ENCODE data around the gene HVCN1. TPM values are rescaled to one million over a fixed set of nuclear protein-coding genes. Genes with fewer than 3 reads are reported as not detected.
A peak's percentile ranks its signal among the peaks of the same experiment; 100 is the strongest.
"Not testable (repeated sequence)": the region's sequence is repeated elsewhere in the genome, so short reads cannot be mapped to it uniquely, and the experiment has no call there.

Gene HVCN1
- total RNA-seq, 5 donors from 2014 or later (not counting 1 experiment from before 2014, with no cell fraction given), result 5.6 to 18.7 (median 14.2) TPM

DNA sequence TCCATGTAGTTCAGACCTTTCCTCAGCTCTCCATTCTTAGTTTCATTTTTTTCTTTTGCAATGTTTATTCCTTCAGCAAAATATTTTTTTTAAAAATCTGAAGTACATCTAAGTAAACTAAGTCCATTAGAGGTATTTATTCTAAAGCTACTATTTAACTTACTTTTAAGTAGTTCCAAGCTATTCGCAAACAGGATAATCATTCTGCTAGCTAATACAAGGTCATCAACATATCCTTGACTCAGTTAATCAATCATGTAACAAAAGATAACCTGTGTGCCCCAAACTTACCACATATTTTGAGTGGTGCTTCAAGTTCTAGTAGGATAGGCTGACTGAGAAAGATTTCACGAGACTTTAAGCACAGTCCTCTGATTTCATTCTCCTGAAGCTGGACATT is 42.6 kb upstream of the HVCN1 start:
- Mint-ChIP-seq H3K4me1 (peaks cover 65 to 84% (median 79%) of the 10 kb centered on the region in 3 donors), H3K4me3 (no peak overlapping the region), H3K27me3 (no peaks in the 10 kb centered on the region), H3K27ac (no peak overlapping the region), H3K9me3 (no peaks in the 10 kb centered on the region), H3K36me3 (peaks cover 52% of the 10 kb centered on the region)
- H3K4me3 ChIP-seq (ENCODE audit: control insufficient read depth in 1 of 2, extremely low read depth in 1 of 2, low read length in 1 of 2), result no peak overlapping the region
- H3K27me3 ChIP-seq (replicated peaks in 1 of 2; ENCODE audit: control insufficient read depth in 2 of 2, extremely low read depth in 1 of 2, insufficient read depth in 2 of 2, low read length in 1 of 2), result no peaks in the 10 kb centered on the region
- H3K9me3 ChIP-seq, result no peaks in the 10 kb centered on the region
- peaks cover 8 to 44% of the 10 kb centered on the region in 2 experiments for H3K4me1 ChIP-seq (ENCODE audit: control insufficient read depth in 1 of 2, extremely low read depth in 1 of 2, insufficient read depth in 2 of 2, low read length in 2 of 2)
- CTCF ChIA-PET, result interaction anchor here in 1 of 2 donors (0.6 to 1.7 kb wide), 5 partner anchors 8 to 248 kb away, joined by 3 to 6 read pairs (median 3); no protein-coding TSS in a partner anchor
- ATAC-seq (replicated peaks in 1 of 4), result no peak
- POLR2A ChIA-PET, result interaction anchor here in 1 of 2 donors (0.6 to 1.7 kb wide), 3 partner anchors 8 to 1764 kb away, joined by 3 to 7 read pairs (median 3); no protein-coding TSS in a partner anchor
- no peak overlapping the region for H3K27ac ChIP-seq (ENCODE audit: low read length)
- no peak for DNase-seq
- 88% methylated on average over 1 of the region's 2 CpGs for WGBS (ENCODE audit: insufficient coverage)
- H3K36me3 ChIP-seq (ENCODE audit: control insufficient read depth in 2 of 2, extremely low read depth in 1 of 2, insufficient read depth in 1 of 2, low read length in 1 of 2), result peaks cover 6 to 63% of the 10 kb centered on the region in 2 donors

DNA sequence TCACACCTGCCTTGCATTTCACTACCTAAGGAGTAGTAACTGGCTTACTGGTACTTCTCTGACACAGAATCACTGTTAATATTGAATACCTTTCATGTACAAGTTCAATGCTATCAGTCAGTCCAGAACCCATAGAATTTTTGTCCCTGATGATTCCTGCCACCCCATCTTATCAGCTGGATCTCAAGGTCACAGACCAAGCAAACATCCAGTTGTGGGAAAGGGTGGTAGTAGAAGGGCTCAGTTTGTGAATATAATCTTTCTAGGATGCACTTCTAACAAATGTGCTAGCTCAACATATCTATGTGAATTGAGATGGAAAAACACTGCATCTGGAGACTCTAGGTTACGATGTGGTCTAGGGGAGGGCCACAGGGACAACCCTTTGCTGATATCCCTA is 39.7 kb upstream of the HVCN1 start:
- Mint-ChIP-seq H3K9me3 (no peaks in the 10 kb centered on the region), H3K4me1 (peaks cover 51 to 73% (median 67%) of the 10 kb centered on the region in 3 donors), H3K27ac (peak overlapping the region in 1 of 2 donors; percentile 75), H3K27me3 (no peaks in the 10 kb centered on the region), H3K4me3 (no peak overlapping the region), H3K36me3 (peaks cover 54% of the 10 kb centered on the region)
- ChIA-PET CTCF (interaction anchor here in 1 of 2 donors (0.6 to 1.5 kb wide), 3 partner anchors 13 to 260 kb away, joined by 3 to 7 read pairs (median 3); partner anchors contain the start of gene FAM216A), POLR2A (interaction anchor here (0.5 to 0.6 kb wide), 3 partner anchors 9 to 441 kb away, joined by 3 to 4 read pairs (median 3); no protein-coding TSS in a partner anchor)
- no peaks in the 10 kb centered on the region for H3K9me3 ChIP-seq
- no peak overlapping the region for H3K4me3 ChIP-seq (ENCODE audit: control insufficient read depth in 1 of 2, extremely low read depth in 1 of 2, low read length in 1 of 2)
- H3K36me3 ChIP-seq (ENCODE audit: control insufficient read depth in 2 of 2, extremely low read depth in 1 of 2, insufficient read depth in 1 of 2, low read length in 1 of 2), result peaks cover 12 to 78% of the 10 kb centered on the region in 2 donors
- peaks cover 6 to 17% of the 10 kb centered on the region in 2 experiments for H3K4me1 ChIP-seq (ENCODE audit: control insufficient read depth in 1 of 2, extremely low read depth in 1 of 2, insufficient read depth in 2 of 2, low read length in 2 of 2)
- no CpG with 5 or more reads among the region's 1 CpG for WGBS (ENCODE audit: insufficient coverage)
- no peak for ATAC-seq (replicated peaks in 1 of 4)
- no peak for DNase-seq
- H3K27me3 ChIP-seq (replicated peaks in 1 of 2; ENCODE audit: control insufficient read depth in 2 of 2, extremely low read depth in 1 of 2, insufficient read depth in 2 of 2, low read length in 1 of 2), result no peaks in the 10 kb centered on the region
- H3K27ac ChIP-seq (ENCODE audit: low read length), result no peak overlapping the region

DNA sequence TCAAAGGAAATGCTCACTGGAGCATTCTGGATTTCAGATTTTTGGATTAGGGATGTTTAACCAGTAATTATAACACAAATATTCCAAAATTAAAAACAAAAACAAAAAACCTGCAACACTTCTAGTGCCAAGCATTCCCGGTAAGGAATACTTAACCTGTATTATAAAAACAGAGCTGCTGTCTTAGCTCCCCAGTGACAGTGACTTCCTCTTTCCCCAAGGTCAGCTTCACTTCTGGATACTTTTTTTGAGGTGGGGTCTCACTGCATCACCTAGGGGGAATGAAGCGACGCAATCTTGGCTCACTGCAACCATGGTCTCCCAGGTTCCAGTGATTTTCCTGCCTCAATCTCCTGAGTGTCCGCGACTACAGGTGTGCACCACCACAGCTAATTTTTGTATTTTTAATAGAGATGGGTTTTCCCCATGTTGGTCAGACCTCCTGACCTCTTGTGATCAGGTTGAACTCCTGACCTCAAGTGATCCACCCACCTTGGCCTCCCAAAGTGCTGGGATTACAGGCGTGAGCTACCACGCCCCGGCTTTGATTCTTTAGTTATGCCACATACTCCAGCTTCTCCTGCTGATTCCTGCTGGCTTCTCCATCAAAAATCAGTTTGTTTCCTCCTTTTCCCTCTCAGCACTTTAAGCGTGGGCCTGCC is 37.9 kb upstream of the HVCN1 start:
- Histone ChIP-seq H3K27ac (ENCODE audit: low read length) (peak overlapping the region; percentile 13), H3K9me3 (no peaks in the 10 kb centered on the region), H3K4me3 (ENCODE audit: control insufficient read depth in 1 of 2, extremely low read depth in 1 of 2, low read length in 1 of 2) (no peak overlapping the region), H3K36me3 (ENCODE audit: control insufficient read depth in 2 of 2, extremely low read depth in 1 of 2, insufficient read depth in 1 of 2, low read length in 1 of 2) (peaks cover 12 to 83% of the 10 kb centered on the region in 2 donors), H3K4me1 (ENCODE audit: control insufficient read depth in 1 of 2, extremely low read depth in 1 of 2, insufficient read depth in 2 of 2, low read length in 2 of 2) (peaks cover 0 to 11% of the 10 kb centered on the region in 2 experiments), H3K27me3 (replicated peaks in 1 of 2; ENCODE audit: control insufficient read depth in 2 of 2, extremely low read depth in 1 of 2, insufficient read depth in 2 of 2, low read length in 1 of 2) (no peaks in the 10 kb centered on the region)
- Mint-ChIP-seq H3K9me3 (no peaks in the 10 kb centered on the region), H3K4me1 (peaks cover 33 to 58% (median 51%) of the 10 kb centered on the region in 3 donors), H3K27me3 (no peaks in the 10 kb centered on the region), H3K27ac (peak overlapping the region; percentile 82 to 88), H3K4me3 (no peak overlapping the region), H3K36me3 (peaks cover 60% of the 10 kb centered on the region)
- ATAC-seq (replicated peaks in 1 of 4) (no peak), DNase-seq (no peak)
- 87% methylated on average over 6 of the region's 9 CpGs for WGBS (ENCODE audit: insufficient coverage)
- CTCF ChIA-PET, result interaction anchor here (0.5 to 1.0 kb wide), 5 partner anchors 10 to 1435 kb away, joined by 3 to 5 read pairs (median 3); no protein-coding TSS in a partner anchor
- POLR2A ChIA-PET, result no interaction called here

DNA sequence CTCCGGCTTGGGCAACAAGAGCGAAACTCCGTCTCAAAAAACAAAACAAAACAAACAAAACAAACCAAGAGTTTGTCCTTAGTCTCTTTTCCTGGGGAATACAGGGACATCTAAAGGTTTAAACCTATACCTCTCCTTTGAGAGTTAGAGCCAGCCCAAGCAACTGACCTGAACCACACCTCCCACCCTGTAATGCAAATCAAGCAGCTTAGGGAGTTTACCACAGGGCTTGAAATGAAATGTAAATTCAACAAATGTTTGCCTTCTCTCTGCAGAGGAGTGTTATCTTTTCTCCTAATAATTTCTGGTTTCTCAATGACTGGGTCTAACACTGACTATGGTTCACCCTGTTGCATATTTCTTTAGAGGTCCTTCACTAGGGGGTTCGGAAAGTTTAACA is 37.1 kb upstream of the HVCN1 start:
- H3K4me1 Mint-ChIP-seq, result peaks cover 25 to 50% (median 44%) of the 10 kb centered on the region in 3 donors
- H3K36me3 ChIP-seq (ENCODE audit: control insufficient read depth in 2 of 2, extremely low read depth in 1 of 2, insufficient read depth in 1 of 2, low read length in 1 of 2), result peaks cover 15 to 84% of the 10 kb centered on the region in 2 donors
- WGBS (ENCODE audit: insufficient coverage), result no CpG with 5 or more reads among the region's 4 CpGs
- H3K4me3 ChIP-seq (ENCODE audit: control insufficient read depth in 1 of 2, extremely low read depth in 1 of 2, low read length in 1 of 2), result no peak overlapping the region
- H3K27ac ChIP-seq (ENCODE audit: low read length), result no peak overlapping the region
- H3K9me3 ChIP-seq, result no peaks in the 10 kb centered on the region
- H3K27me3 ChIP-seq (replicated peaks in 1 of 2; ENCODE audit: control insufficient read depth in 2 of 2, extremely low read depth in 1 of 2, insufficient read depth in 2 of 2, low read length in 1 of 2), result no peaks in the 10 kb centered on the region
- H3K27me3 Mint-ChIP-seq, result no peaks in the 10 kb centered on the region
- ChIA-PET POLR2A (no interaction called here), CTCF (no interaction called here)
- H3K36me3 Mint-ChIP-seq, result peaks cover 59% of the 10 kb centered on the region
- no peak for ATAC-seq (replicated peaks in 1 of 4)
- H3K27ac Mint-ChIP-seq, result peak overlapping the region; percentile 28 to 68
- H3K9me3 Mint-ChIP-seq, result no peaks in the 10 kb centered on the region
- no peak for DNase-seq
- peaks cover 0 to 11% of the 10 kb centered on the region in 2 experiments for H3K4me1 ChIP-seq (ENCODE audit: control insufficient read depth in 1 of 2, extremely low read depth in 1 of 2, insufficient read depth in 2 of 2, low read length in 2 of 2)
- no peak overlapping the region for H3K4me3 Mint-ChIP-seq

DNA sequence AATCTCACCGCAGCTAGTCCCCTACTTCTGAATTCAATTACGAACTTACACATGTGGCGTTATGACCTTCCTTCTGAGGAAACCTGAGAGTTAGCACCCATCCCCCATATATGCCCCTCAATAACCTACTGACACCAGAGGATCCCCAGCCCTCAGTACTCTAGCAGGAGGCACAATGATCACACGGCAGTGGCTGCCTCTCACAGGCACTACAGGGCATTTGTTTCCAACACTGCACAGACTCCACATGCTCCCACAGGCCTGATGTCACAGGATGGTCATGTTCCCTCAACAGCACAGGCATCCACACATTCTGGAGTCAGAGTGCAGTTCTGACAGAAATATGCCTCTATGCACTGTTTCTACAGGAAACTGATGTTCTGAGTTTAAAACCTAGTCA is 36.4 kb upstream of the HVCN1 start:
- ChIA-PET POLR2A (no interaction called here), CTCF (no interaction called here)
- Mint-ChIP-seq H3K27ac (peak overlapping the region; percentile 1 to 17), H3K27me3 (no peaks in the 10 kb centered on the region), H3K36me3 (peaks cover 59% of the 10 kb centered on the region), H3K4me3 (no peak overlapping the region), H3K4me1 (peaks cover 21 to 43% (median 38%) of the 10 kb centered on the region in 3 donors), H3K9me3 (no peaks in the 10 kb centered on the region)
- no peak for DNase-seq
- ATAC-seq (replicated peaks in 1 of 4), result no peak
- WGBS (ENCODE audit: insufficient coverage), result 88% methylated on average over 4 of the region's 4 CpGs
- peaks cover 15 to 85% of the 10 kb centered on the region in 2 donors for H3K36me3 ChIP-seq (ENCODE audit: control insufficient read depth in 2 of 2, extremely low read depth in 1 of 2, insufficient read depth in 1 of 2, low read length in 1 of 2)
- no peak overlapping the region for H3K27ac ChIP-seq (ENCODE audit: low read length)
- peaks cover 0 to 11% of the 10 kb centered on the region in 2 experiments for H3K4me1 ChIP-seq (ENCODE audit: control insufficient read depth in 1 of 2, extremely low read depth in 1 of 2, insufficient read depth in 2 of 2, low read length in 2 of 2)
- no peaks in the 10 kb centered on the region for H3K27me3 ChIP-seq (replicated peaks in 1 of 2; ENCODE audit: control insufficient read depth in 2 of 2, extremely low read depth in 1 of 2, insufficient read depth in 2 of 2, low read length in 1 of 2)
- H3K9me3 ChIP-seq, result no peaks in the 10 kb centered on the region
- H3K4me3 ChIP-seq (ENCODE audit: control insufficient read depth in 1 of 2, extremely low read depth in 1 of 2, low read length in 1 of 2), result no peak overlapping the region

DNA sequence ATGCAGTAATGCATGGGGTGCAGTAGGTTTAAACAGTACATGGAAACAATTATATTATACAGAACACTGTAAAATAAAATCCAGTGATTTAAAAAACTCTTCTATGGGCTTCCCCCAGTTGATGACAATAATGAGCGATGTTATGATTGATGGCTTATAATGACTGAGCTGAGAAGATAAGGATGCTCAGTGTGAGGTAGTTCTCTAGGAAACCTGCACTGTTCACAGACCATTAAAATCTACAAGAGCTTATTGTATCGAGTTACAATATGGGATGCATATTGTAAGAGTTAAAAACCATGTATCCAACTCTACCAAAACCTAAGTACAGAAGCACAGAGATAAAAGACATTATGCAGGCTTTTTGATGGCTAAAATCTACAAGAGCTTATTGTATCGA is 34.0 kb upstream of the HVCN1 start:
- peaks cover 69% of the 10 kb centered on the region for H3K36me3 Mint-ChIP-seq
- ChIA-PET POLR2A (interaction anchor here in 1 of 2 donors (0.6 kb wide), 1 partner anchor 14 kb away, joined by 3 read pairs; no protein-coding TSS in a partner anchor), CTCF (interaction anchor here in 1 of 2 donors (0.7 to 1.2 kb wide), 3 partner anchors 8 to 118 kb away, joined by 3 to 4 read pairs (median 3); no protein-coding TSS in a partner anchor)
- H3K36me3 ChIP-seq (ENCODE audit: control insufficient read depth in 2 of 2, extremely low read depth in 1 of 2, insufficient read depth in 1 of 2, low read length in 1 of 2), result peaks cover 15 to 89% of the 10 kb centered on the region in 2 donors
- not testable (repeated sequence) for H3K9me3 Mint-ChIP-seq; H3K27me3 Mint-ChIP-seq; H3K27ac ChIP-seq (ENCODE audit: low read length); DNase-seq; H3K4me3 Mint-ChIP-seq; H3K9me3 ChIP-seq; H3K4me1 ChIP-seq (ENCODE audit: control insufficient read depth in 1 of 2, extremely low read depth in 1 of 2, insufficient read depth in 2 of 2, low read length in 2 of 2); H3K27ac Mint-ChIP-seq; H3K27me3 ChIP-seq (replicated peaks in 1 of 2; ENCODE audit: control insufficient read depth in 2 of 2, extremely low read depth in 1 of 2, insufficient read depth in 2 of 2, low read length in 1 of 2); H3K4me3 ChIP-seq (ENCODE audit: control insufficient read depth in 1 of 2, extremely low read depth in 1 of 2, low read length in 1 of 2); ATAC-seq (replicated peaks in 1 of 4)
- peaks cover 20 to 31% (median 25%) of the 10 kb centered on the region in 3 donors for H3K4me1 Mint-ChIP-seq
- WGBS (ENCODE audit: insufficient coverage), result no CpG with 5 or more reads among the region's 3 CpGs
